22Rv1 (cell line): ENCODE results near the gene ATF2.

Experiments used
- CTCF ChIP-seq: fragments of 450-650 bp; IDR thresholded peaks from 2 replicates; pipeline ENCODE4 v1.5.1; 2017; ENCODE audit warnings: mild to moderate bottlenecking
- ZFX ChIP-seq: fragments of 450-650 bp; IDR thresholded peaks from 2 replicates; pipeline ENCODE4 v1.6.1; 2017; ENCODE audit warnings: antibody characterized with exemption, borderline replicate concordance

GRCh38 chr2:175131252-175131651 is 36.8 kb downstream of the ATF2 start:
- TF ChIP-seq CTCF = no peak
- TF ChIP-seq ZFX = no peak
